SK-N-MC (cell line): Measurements from ENCODE around the gene CLASP1.
"Not testable (repeated sequence)": the region's sequence is repeated elsewhere in the genome, so short reads cannot be mapped to it uniquely, and the experiment has no call there.

Experiments used
- DNase-seq: peaks from one replicate; pipeline ENCODE4 v3.0.0-alpha.2; 2011; ENCODE audit warnings: low read depth, low spot score
- H3K27ac ChIP-seq: fragments of 200-600 bp; sonication (generic); 2 replicates; pipeline ENCODE4 v1.5.1; 2016; ENCODE audit warnings: mixed run types
- H3K36me3 ChIP-seq: fragments of 200-600 bp; sonication (generic); 2 replicates; pipeline ENCODE4 v1.6.1; 2017; ENCODE audit warnings: antibody characterized with exemption, low read length, mixed read lengths; ENCODE audit not compliant: insufficient read depth
- H3K4me3 ChIP-seq: fragments of 200-600 bp; sonication (generic); 2 replicates; pipeline ENCODE4 v1.5.1; 2016
- H3K9ac ChIP-seq: fragments of 200-600 bp; sonication (generic); 2 replicates; pipeline ENCODE4 v1.8.0; 2017; ENCODE audit warnings: mixed run types, mixed read lengths; ENCODE audit not compliant: insufficient read length
- H3K9me3 ChIP-seq: fragments of 200-600 bp; sonication (generic); 2 replicates; pipeline ENCODE4 v1.6.1; 2017; ENCODE audit warnings: low read depth, mild to moderate bottlenecking, antibody characterized with exemption, low read length, moderate library complexity, mixed read lengths
- EZH2 ChIP-seq: fragments of 200-600 bp; sonication (generic); IDR thresholded peaks from one replicate; pipeline ENCODE4 v1.6.1; 2017; ENCODE audit warnings: antibody characterized with exemption
- FOXP2 ChIP-seq: optimal IDR thresholded peaks from 2 replicates; pipeline ENCODE3; 2011; ENCODE audit warnings: mild to moderate bottlenecking, moderate library complexity; ENCODE audit not compliant: insufficient read depth; ENCODE audit errors: extremely low read length, control extremely low read depth
- POLR2AphosphoS5 ChIP-seq: IDR thresholded peaks from 2 replicates; pipeline ENCODE4 v1.6.1; 2012; ENCODE audit warnings: mild to moderate bottlenecking, low read depth, low read length, borderline replicate concordance

Gene CLASP1

GRCh38 chr2:121567957-121568409 lies 81.3 kb downstream of the CLASP1 start:
- Histone ChIP-seq H3K9me3 (0 out of 2 replicates have a peak, but pooled peaks cover 3% of the 10 kb centered on the region), H3K4me3 (no peak overlapping the region), H3K9ac (no peak overlapping the region), H3K36me3 (0 out of 2 replicates have a peak, but pooled peaks cover 7% of the 10 kb centered on the region), H3K27ac (no peak overlapping the region)
- TF ChIP-seq EZH2 = no peak
- TF ChIP-seq POLR2AphosphoS5 = no peak
- no peak for TF ChIP-seq FOXP2
- no peak for DNase-seq

GRCh38 chr2:121567452-121567851 lies 81.8 kb downstream of the CLASP1 start:
- Histone ChIP-seq H3K9me3 (0 out of 2 replicates have a peak, but pooled peaks cover 3% of the 10 kb centered on the region), H3K4me3 (no peak overlapping the region), H3K27ac (no peak overlapping the region), H3K36me3 (0 out of 2 replicates have a peak, but pooled peaks cover 7% of the 10 kb centered on the region), H3K9ac (no peak overlapping the region)
- DNase-seq = no peak
- TF ChIP-seq POLR2AphosphoS5 (no peak), FOXP2 (no peak), EZH2 (no peak)

- Histone ChIP-seq H3K9ac (no peak overlapping the region), H3K4me3 (no peak overlapping the region), H3K36me3 (0 out of 2 replicates have a peak, but pooled peaks cover 7% of the 10 kb centered on the region), H3K9me3 (0 out of 2 replicates have a peak, but pooled peaks cover 3% of the 10 kb centered on the region), H3K27ac (no peak overlapping the region)
- TF ChIP-seq EZH2 = no peak
- no peak for TF ChIP-seq POLR2AphosphoS5
- no peak for TF ChIP-seq FOXP2
- no peak for DNase-seq
Observed at GRCh38 chr2:121565389-121566250, 83.6 kb downstream of the CLASP1 start.

- no peak for DNase-seq
- H3K36me3 ChIP-seq = 0 out of 2 replicates have a peak, but pooled peaks cover 7% of the 10 kb centered on the region
- no peak overlapping the region for H3K4me3 ChIP-seq
- H3K9me3 ChIP-seq = 0 out of 2 replicates have a peak, but pooled peaks cover 3% of the 10 kb centered on the region
- no peak overlapping the region for H3K27ac ChIP-seq
- H3K9ac ChIP-seq = no peak overlapping the region
- TF ChIP-seq POLR2AphosphoS5 (no peak), EZH2 (no peak), FOXP2 (no peak)
Observed at GRCh38 chr2:121564905-121565304, 84.4 kb downstream of the CLASP1 start.

GRCh38 chr2:121563754-121564153 lies 85.5 kb downstream of the CLASP1 start:
- H3K27ac ChIP-seq, H3K9me3 ChIP-seq, H3K9ac ChIP-seq, H3K36me3 ChIP-seq, H3K4me3 ChIP-seq, DNase-seq: not testable (repeated sequence)

GRCh38 chr2:121562269-121563176 lies 86.7 kb downstream of the CLASP1 start:
- H3K9me3 ChIP-seq = 0 out of 2 replicates have a peak, but pooled peaks cover 3% of the 10 kb centered on the region
- no peak for TF ChIP-seq FOXP2
- no peak for TF ChIP-seq POLR2AphosphoS5
- TF ChIP-seq EZH2 = no peak
- no peak overlapping the region for H3K4me3 ChIP-seq
- 0 out of 2 replicates have a peak, but pooled peaks cover 7% of the 10 kb centered on the region for H3K36me3 ChIP-seq
- DNase-seq = no peak
- H3K9ac ChIP-seq = no peak overlapping the region
- no peak overlapping the region for H3K27ac ChIP-seq

- DNase-seq = no peak
- no peak overlapping the region for H3K9ac ChIP-seq
- 0 out of 2 replicates have a peak, but pooled peaks cover 7% of the 10 kb centered on the region for H3K36me3 ChIP-seq
- TF ChIP-seq EZH2 (no peak), POLR2AphosphoS5 (no peak), FOXP2 (no peak)
- 0 out of 2 replicates have a peak, but pooled peaks cover 3% of the 10 kb centered on the region for H3K9me3 ChIP-seq
- H3K4me3 ChIP-seq = no peak overlapping the region
- no peak overlapping the region for H3K27ac ChIP-seq
Observed at GRCh38 chr2:121561617-121562268, 87.5 kb downstream of the CLASP1 start.

- Histone ChIP-seq H3K27ac (no peak overlapping the region), H3K4me3 (no peak overlapping the region), H3K36me3 (no peaks in the 10 kb centered on the region), H3K9ac (no peak overlapping the region), H3K9me3 (no peaks in the 10 kb centered on the region)
- DNase-seq = no peak
- no peak for TF ChIP-seq POLR2AphosphoS5
- TF ChIP-seq FOXP2 = no peak
- no peak for TF ChIP-seq EZH2
Observed at GRCh38 chr2:121558329-121558728, 90.9 kb downstream of the CLASP1 start.
